ENCODE measurements around the gene P2RY6.
A peak's percentile ranks its signal among the peaks of the same experiment; 100 is the strongest.

Gene P2RY6

GRCh38 chr11:73323464-73323863, 51.3 kb downstream of the P2RY6 start:
- in situ Hi-C loops (cut with MboI; ENCODE audit: low pct_unique_long_range_greater_than_20kb, low sequenced_read_pairs) = no loop called here
- DNase-seq = no peak

- in situ Hi-C loops (cut with MboI; ENCODE audit: low pct_unique_long_range_greater_than_20kb, low sequenced_read_pairs) = no loop called here
- DNase-seq = no peak
Measured at GRCh38 chr11:73324116-73324515, 52.0 kb downstream of the P2RY6 start.

GRCh38 chr11:73324665-73325035, 52.5 kb downstream of the P2RY6 start:
- in situ Hi-C loops (cut with MboI; ENCODE audit: low pct_unique_long_range_greater_than_20kb, low sequenced_read_pairs) = no loop called here
- no peak for DNase-seq

- in situ Hi-C loops (cut with MboI; ENCODE audit: low pct_unique_long_range_greater_than_20kb, low sequenced_read_pairs) = no loop called here
- DNase-seq = no peak
Measured at GRCh38 chr11:73325036-73325981, 53.2 kb downstream of the P2RY6 start.

GRCh38 chr11:73326929-73327811, 55.0 kb downstream of the P2RY6 start:
- in situ Hi-C loops (cut with MboI; ENCODE audit: low pct_unique_long_range_greater_than_20kb, low sequenced_read_pairs) = no loop called here

GRCh38 chr11:73327812-73328364, 55.8 kb downstream of the P2RY6 start:
- in situ Hi-C loops (cut with MboI; ENCODE audit: low pct_unique_long_range_greater_than_20kb, low sequenced_read_pairs) = no loop called here
- no peak for DNase-seq

More at GRCh38 chr11:73326929-73327811, 55.0 kb downstream of the P2RY6 start:
- DNase-seq = no peak

- in situ Hi-C loops (cut with MboI; ENCODE audit: low pct_unique_long_range_greater_than_20kb, low sequenced_read_pairs) = no loop called here
- DNase-seq = no peak
Measured at GRCh38 chr11:73330569-73331093, 58.5 kb downstream of the P2RY6 start.

- in situ Hi-C loops (cut with MboI; ENCODE audit: low pct_unique_long_range_greater_than_20kb, low sequenced_read_pairs) = no loop called here
- DNase-seq = no peak
Measured at GRCh38 chr11:73331138-73331916, 59.2 kb downstream of the P2RY6 start.

GRCh38 chr11:73333173-73333572, 61.0 kb downstream of the P2RY6 start:
- in situ Hi-C loops (cut with MboI; ENCODE audit: low pct_unique_long_range_greater_than_20kb, low sequenced_read_pairs) = no loop called here
- no peak for DNase-seq

- in situ Hi-C loops (cut with MboI; ENCODE audit: low pct_unique_long_range_greater_than_20kb, low sequenced_read_pairs) = no loop called here
- DNase-seq = no peak
Measured at GRCh38 chr11:73333640-73334383, 61.7 kb downstream of the P2RY6 start.

- in situ Hi-C loops (cut with MboI; ENCODE audit: low pct_unique_long_range_greater_than_20kb, low sequenced_read_pairs) = no loop called here
- DNase-seq = no peak
Measured at GRCh38 chr11:73334384-73335203, 62.5 kb downstream of the P2RY6 start.

GRCh38 chr11:73335204-73335923, 63.2 kb downstream of the P2RY6 start:
- DNase-seq = peak; percentile 86
- in situ Hi-C loops (cut with MboI; ENCODE audit: low pct_unique_long_range_greater_than_20kb, low sequenced_read_pairs) = no loop called here

GRCh38 chr11:73337846-73338245, 65.7 kb downstream of the P2RY6 start:
- DNase-seq = no peak
- in situ Hi-C loops (cut with MboI; ENCODE audit: low pct_unique_long_range_greater_than_20kb, low sequenced_read_pairs) = no loop called here

GRCh38 chr11:73338279-73338678, 66.1 kb downstream of the P2RY6 start:
- in situ Hi-C loops (cut with MboI; ENCODE audit: low pct_unique_long_range_greater_than_20kb, low sequenced_read_pairs) = no loop called here

GRCh38 chr11:73340164-73340563, 68.0 kb downstream of the P2RY6 start:
- in situ Hi-C loops (cut with MboI; ENCODE audit: low pct_unique_long_range_greater_than_20kb, low sequenced_read_pairs) = no loop called here
- no peak for DNase-seq

More at GRCh38 chr11:73338279-73338678, 66.1 kb downstream of the P2RY6 start:
- DNase-seq = no peak

GRCh38 chr11:73342633-73343032, 70.5 kb downstream of the P2RY6 start:
- in situ Hi-C loops (cut with MboI; ENCODE audit: low pct_unique_long_range_greater_than_20kb, low sequenced_read_pairs) = no loop called here
- no peak for DNase-seq
